HG02571 (cell line): Measurements from ENCODE around the gene ADCY4.
A peak's percentile ranks its signal among the peaks of the same experiment; 100 is the strongest.
"Not testable (repeated sequence)": the region's sequence is repeated elsewhere in the genome, so short reads cannot be mapped to it uniquely, and the experiment has no call there.

ENCODE experiments used
- ATAC-seq: cut with Tn5 transposase; IDR thresholded peaks from one replicate; pipeline ENCODE4 v1.9.1; 2021; ENCODE audit warnings: mild to moderate bottlenecking, moderate library complexity; ENCODE audit not compliant: unreplicated experiment

The ADCY4 gene

DNA sequence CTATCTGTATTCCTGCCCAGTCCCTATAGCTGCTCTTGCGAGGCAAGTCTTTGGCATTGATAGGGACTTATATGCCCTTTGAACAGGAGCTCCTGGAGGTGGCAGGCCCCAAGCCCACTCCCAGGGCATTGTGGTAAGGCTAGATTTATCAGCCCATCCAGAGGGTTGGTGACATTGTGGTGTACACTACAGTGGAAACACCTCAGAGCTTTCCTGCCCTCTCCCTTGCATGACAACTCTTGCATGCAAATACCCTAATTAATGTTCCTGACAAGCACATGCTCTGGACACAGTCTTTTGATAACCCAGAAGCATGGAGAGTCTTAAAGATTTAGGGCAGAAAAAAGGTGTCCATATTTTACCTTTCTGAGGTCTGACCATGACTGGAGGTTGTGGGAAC lies 5.7 kb upstream of the ADCY4 start:
- ATAC-seq: no peak

DNA sequence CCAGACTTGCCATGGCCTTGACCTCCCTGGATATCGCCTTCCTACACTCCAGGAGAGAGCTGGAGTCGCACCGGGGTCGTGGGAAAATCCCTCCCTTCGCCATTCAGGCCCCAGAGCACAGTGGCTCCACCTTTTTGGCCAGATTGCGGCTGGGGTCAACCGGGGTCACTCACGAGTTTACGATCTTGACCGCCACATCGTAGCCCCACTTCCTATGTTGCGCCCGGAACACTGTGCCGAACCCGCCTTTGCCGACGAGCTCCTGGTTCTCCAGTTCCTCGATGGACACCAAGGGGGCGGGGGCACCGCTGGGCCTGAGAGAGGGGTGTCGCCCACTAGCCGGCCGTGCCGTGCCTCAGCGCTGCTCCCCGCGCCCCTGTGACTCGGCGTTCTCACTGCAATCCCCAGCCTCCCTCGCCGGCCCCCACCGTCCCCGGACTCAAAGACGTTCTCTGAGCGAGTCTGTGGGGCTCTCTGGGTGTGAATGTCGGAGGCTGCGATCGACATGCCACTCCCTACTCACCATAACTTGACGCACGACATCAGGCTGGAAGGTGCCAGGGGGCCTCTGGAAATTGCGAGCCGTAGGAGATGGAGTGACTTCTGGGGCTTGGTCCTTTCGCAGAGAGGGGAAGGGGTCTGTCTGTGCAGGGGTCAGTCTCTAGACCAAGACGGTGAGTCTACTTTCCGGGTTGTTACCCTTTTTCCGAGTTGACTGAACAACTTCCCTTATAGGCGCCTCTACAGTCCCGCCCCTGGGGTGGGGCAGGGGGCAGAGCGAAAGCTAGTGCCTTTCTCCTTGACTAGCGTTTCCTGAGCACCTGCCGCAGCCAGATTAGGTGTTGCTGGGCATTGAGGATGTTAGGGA lies 4.6 kb upstream of the ADCY4 start, which contains the start of gene RIPK3:
RIPK3 (minus strand) TSS at position 708 of the 868 bp plus-strand sequence; CDS start at position 543, 165 bp downstream.
- peak; percentile 75 for ATAC-seq

DNA sequence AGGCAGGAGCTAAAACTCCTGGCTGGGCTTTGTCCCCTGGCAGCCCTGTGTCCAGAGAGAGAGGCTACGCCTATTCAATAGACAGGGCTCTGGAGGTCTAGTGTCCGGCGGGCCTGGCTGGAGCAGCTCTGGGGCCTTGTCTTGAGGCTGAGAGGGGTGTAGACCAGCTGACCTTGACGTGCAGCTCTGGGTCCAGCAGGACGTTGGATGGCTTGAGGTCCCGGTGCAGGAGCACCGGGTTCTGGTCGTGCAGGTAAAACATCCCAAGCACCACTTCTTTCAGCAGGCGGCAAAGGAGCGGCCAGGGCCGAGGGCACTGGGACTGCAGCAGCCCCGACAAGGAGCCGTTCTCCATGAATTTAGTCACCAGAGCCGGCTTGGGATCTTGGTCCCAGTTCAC lies 4.0 kb upstream of the ADCY4 start:
- ATAC-seq: no peak

DNA sequence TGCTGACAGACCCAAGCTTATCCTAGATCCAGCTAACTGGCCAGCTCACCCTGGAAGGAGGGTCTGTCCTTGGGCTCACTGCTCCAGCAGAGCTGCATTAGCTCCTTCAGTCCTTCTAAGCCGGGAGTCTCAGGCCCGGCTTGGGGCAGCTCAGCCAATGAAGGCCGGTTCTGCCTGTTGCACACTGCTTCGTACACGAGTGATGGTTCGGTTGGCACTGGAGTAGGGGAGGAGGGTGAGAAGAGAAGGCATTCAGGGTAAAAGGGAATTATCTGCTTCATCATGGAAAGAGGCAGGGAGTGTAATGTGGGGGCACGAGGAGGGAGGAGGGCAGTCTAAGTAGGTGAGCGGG lies 2.9 kb upstream of the ADCY4 start:
- ATAC-seq: no peak

DNA sequence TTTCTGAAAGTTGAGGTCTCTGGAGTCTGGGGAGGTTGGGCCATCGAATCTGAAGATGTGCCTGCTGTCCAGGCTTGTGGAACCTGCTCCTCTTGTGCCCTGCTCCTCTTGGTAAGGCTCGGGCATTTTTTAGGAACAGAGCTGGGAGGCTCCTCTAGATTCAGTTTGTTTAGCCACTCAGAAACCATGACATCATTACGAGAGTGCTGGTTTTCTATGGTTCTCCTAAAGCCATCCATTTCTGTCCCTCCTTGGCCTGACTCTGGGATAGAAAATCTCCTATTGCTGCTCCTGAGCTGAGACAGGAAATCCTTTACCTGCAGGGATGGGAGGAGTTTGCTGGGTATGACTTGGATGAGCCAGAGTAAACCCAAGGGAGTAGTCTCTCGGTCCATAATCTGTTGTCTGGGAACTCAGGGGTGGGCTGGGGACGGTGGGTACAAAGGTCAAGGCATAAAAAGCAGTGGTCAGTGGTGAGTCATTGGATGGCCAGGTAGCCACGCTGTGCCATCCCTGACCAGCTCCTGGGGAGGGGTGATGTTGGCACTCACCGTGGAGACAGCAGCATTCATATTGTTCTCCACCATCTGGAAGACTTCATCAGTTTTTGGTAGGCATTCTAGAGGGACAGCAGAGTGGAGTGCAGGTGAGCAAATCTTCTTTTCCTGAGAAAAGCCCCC lies 2.4 kb upstream of the ADCY4 start:
- ATAC-seq: no peak

DNA sequence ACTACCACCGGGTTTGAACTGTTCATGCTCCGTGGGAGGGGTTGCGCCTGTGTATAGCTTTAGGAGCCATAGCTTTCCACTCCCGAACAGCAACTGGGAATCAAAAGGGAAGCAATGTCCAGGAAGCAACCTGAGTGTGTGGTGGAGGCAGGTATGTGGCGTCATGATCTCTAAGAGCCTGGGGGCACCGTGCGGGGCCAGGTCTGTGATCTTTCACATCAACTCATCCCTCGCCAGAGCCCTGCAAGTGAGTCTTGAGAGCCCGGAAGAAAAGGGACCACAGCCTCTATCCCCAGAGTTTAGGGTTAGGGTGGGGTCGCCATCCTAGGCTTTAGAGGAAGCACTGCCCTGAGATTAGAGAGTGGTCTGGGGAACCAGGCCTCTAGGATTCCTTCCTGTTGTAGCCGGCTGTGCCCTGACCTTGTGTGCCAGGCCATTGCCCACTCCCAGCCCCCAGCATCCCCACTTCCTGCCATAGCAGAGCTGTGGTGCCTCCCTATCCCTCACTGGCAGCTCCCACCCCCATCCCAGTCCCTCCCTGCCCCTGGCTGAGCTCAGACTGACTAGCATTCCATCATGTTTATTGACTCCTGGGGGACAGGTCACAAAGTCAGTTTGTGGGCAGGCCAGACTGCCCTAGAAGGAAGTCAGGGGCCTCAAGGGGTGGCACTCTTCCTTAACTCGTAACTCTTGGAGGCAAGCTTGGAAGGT lies 745 bp upstream of the ADCY4 start:
- no peak for ATAC-seq

DNA sequence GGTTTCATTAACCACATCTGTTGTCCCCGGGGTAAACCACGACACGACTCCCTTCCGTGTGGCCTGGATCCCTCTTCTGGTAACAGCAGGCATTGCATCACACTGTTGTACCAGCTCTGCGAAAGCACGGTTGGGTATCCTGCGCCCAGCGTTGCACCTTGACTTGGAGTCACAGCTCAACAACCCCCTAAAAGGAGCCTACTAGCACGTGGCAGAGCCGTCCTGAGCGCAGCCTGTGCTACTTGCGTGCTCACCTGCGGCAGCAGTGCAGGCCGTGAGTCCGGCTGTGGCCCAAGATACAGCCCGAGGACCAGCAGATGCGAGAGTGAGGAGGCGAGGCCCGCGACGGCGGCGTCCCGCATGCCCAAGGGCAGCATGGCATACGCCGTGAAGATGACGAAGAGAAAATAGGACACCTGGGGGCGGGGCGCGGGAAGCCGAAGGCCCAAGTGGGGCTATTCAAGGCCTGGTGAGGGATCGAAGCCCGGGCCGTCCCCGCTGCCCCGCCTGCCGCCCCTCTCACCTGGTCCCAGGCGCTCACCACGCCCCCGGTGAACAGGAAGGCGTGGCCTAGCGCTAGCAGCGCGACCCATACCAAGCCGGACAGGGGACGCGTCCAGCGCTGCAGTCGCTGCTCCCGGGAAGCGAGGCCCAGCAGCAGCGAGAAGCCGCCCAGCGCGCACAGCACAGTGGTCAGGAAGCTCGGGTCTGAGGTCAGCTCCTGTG lies 2.4 kb downstream of the ADCY4 start:
- ATAC-seq: peak; percentile 70

DNA sequence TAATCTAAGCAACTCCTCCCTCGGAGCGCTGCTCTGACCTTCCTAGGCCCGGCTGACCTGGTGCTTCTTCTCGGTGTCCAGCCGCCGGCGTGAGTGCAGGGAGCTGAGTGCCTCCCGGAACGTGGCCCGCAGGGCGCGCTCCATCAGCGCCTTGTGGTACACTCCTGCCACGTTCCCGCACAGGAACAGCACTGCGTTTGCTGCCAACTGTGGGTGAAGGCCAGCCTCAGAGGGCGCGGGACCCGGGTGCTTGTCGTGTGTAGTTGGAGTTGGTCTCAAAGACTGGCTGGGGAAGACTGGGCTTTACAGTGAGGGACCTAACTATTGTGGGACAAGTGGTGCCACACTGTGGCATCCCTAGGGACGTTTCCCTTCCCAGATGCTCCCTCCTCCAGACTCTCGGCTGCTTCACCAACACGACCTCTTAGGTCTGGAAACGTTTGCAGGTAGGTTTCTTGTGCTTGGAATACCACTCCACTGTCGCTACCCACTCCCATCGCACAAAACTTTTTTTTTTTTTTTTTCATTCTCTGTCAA lies 3.1 kb downstream of the ADCY4 start:
- no peak for ATAC-seq

DNA sequence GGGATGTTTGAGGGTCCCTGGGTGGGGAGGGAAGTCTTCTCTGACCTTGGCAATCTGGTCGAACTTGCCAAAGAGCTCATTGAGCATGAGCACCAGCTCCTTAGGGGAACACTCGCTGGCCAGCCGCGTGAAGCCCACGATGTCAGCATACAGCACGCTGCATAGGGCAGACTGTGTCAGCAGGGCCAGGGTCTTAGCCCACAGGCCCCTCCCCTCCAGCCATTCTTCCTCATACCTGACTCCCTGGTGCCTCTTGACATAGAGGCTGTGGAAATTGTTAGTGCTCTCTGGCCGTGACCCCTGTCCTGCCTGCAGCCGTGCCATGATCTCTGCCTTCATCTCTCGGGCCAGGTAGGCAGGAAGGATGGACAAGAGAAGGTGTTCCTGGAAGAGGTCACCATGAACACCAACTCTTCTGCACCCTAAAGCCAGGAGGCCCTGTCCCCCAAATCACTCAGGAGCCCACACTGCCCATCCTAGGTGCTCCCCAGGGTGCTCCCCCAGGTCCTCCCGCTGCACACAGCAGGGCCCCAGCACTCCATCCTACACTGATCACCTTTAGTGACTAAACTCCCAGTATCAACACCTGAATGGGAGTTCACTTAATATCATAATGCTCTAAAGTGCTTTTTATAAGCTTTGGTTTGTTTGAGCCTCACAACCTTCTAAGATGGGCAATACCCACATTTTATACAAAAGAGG lies 3.7 kb downstream of the ADCY4 start:
- no peak for ATAC-seq

DNA sequence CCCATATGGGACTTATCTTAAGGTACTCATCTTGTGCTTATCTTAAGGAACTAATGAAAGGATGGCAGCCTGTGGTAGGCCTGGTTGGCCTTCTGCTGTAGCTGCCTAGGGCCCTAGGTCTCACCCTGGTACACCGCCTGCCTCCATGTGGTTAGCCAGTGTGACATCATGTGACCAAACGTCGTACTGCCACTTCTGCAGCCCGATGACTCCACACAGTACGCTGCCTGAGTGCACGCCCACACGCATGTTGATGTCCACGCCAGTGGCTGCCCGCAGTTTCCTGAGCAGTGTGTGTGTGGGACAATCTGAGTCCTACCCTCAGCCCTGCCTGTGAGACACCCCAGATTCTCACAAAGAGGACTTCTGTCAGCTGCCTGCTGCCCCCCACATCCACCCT lies 5.1 kb downstream of the ADCY4 start:
- ATAC-seq: no peak

DNA sequence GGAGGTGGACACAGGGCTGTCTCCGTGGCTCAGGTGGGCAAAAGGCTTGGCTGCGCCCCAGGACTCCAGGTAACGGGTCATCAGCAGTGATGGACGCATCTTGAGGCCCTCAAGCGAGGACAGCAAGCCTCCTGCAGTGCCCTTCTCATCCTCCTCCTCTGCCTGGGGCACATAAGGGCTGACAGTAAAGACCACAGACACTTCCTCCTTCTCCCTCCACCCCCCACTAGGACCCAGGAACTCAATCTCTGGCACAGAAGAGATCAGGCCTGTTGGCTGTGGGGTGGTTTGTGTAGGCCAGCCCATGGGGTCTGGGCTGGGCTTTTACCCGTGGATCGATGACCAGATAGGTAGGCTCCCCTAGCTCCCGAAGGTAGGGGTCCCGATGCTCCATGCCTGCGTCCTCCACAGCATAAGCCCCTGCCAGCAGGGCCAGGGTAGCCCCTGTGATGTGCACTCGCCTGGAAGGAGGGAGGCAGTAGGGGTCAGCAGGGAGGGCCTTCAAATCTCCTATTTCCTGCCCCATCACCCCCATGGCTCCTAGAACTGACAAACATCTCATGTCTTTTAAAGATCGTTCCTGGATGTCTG lies 5.7 kb downstream of the ADCY4 start:
- ATAC-seq: no peak

DNA sequence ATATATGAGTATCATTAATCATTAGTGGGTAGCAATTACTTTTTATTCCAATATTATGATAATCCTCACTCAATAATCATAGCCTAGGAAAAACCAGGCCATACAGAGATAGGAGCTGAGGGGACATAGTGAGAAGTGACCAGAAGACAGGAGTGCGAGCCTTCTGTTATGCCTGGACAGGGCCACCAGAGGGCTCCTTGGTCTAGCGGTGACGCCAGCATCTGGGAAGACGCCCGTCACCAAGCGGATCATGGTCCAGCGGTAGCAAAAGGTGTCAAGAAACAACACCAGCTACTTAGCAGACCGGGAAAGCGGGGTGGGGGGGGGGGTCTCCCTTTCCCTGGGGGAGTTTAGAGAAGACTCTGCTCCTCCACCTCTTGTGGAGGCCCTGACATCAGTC lies 7.0 kb downstream of the ADCY4 start:
- not testable (repeated sequence) for ATAC-seq

DNA sequence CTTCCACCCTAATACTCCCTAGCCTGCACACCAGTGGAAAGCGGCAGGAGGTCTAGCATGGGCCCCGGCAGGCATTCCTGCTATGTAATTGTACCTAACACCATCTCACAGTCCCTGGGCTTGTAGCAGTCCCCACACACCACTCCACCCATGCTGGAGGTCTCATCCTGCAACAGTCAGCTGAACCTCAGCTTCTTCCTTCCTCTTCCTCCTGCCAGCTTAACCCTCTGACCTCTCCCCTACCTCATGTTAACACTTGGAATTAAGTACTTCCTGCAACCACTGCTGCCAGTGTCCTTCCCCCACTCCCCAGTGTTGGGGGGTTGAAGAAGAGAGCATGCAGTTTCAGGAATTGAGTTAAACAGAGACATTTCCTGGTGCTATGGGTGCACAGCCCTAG lies 7.6 kb downstream of the ADCY4 start:
- ATAC-seq: no peak

DNA sequence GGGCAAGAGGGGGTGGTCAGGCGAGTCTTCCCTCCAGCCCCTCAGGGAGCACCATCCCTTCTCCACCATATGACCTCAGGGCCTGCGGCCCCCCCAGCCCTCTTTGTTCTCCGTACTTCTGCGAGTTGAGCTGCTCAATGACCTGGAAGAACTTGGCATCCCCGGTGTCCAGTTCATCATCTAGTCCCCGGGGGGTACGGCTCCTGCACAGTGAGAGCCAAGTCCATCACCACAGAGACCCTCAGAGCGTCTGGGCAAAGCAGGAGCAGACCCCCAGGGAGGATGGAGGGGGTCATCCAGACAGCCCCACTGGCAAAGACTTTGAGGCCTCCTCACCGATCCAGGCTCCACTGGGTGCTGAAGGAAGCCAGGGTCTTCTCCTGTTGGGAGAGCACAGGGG lies 8.9 kb downstream of the ADCY4 start:
- ATAC-seq: no peak

DNA sequence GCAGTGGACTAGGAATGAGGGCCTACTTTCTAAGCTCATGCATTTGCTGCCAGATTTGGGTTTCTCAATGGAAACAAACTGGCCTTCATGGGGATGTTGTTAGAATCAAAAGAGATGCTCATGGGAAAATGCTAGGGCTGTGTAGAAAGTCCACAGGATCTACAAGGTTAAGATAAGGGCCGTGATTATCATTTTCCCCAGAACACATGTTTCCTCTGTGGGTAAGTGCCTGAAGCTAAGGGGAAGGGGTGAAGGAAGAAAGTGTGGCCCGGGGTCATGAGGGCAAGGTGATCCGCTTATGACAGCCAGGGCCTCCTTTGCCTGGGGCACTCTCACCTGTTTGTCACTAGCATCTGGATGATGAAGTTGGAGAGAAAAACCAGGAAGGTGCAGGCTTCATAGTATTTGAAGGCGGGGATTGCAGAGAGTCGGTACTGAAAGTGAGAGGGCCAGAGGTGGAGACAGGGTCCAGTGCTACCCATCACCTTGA lies 9.8 kb downstream of the ADCY4 start:
- no peak for ATAC-seq

DNA sequence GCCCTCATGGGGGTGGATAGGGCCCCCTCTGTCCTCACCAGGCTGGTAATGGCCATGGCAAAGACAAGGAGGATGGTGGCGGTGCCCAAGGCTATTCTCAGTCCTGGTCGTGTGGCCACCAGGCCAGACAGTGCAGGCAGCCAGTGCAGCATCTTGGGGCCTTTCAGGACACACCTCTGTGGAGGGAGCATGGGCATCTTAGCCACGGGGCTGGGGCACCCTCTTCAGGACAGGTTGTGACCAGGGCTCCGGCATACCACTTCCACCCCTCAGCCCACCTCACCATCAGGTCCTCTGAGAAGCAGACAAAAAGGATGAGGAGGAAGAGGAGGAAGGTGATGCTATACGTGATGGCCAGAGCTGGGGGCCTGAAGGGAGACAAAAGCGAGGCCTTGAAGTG lies 10.8 kb downstream of the ADCY4 start:
- ATAC-seq: no peak

DNA sequence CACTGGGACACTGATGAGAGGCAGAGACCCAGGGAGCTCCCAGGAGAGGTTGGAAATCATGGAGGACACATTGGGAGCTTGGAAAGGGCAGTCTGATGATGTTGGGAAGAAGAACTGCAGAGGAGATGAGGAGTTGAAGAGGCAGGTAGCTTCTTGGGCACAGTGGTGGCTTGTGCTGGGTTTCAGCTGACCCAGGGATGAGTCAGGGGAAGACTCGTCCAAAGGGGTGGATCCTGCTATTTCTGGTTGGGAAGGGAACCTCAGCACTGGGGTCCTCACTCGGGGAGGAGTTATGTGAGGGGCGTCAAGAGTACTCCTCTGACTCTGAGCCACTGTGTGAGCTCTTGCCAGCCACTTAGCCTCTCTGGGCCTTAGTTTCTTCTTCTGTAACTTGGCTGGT lies 11.5 kb downstream of the ADCY4 start:
- ATAC-seq: no peak

DNA sequence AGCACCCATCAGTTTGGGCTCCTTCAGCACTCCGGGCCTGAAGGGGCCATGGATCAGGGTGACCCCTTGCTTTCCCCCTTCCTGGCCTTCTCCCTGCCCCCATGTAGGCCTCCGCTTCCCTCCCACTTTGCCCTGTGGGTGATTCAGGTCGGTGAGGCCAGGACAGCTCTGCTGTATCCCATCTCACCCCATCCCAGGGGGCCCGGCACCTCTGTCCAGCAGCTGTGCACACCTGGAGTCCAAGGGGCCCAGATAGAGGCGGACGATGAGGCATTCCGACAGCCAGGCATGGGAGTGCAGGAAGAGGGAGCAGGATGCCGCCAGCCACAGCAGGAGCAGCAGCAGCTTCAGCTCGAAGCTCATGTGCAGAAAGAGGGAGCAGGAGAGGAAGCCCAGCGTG lies 12.2 kb downstream of the ADCY4 start:
- no peak for ATAC-seq

DNA sequence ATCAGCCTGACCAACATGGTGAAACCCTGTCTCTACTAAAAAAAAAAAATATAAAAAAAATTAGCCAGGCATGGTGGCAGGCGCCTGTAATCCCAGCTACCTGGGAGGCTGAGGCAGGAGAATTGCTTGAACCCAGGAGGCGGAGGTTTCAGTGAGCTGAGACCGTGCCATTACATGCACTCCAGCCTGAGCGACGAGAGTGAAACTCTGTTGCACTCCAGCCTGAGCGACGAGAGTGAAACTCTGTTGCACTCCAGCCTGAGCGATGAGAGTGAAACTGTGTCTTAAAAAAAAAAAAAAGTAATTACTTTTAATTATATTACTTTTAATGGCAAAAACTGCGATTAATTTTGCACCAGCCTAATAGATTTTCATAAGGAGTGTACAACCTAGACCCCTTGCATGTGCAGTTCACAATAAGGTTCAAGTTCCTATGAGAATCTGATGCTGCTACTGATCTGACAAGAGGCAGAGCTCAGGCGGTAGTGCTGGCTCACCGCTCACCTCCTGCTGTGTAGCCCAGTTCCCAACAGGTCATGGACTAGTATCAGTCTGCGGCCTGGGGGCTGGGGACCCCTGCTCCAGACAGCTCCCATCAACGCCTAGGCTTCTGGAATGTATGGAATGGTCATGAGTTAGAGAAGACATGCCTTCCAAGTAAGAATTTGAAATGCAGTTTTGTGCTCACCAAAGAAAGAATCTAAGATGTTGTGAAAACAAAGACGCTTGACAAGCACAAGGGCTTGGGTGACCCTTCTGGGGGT lies 13.5 kb downstream of the ADCY4 start:
- no peak for ATAC-seq
